ENCODE results near the gene MAPK13. TPM values are rescaled to one million over a fixed set of nuclear protein-coding genes. Genes with fewer than 3 reads are reported as not detected.

Gene MAPK13
- total RNA-seq, 1 donor from 2014 or later: 5.8 TPM

- Mint-ChIP-seq H3K27me3 (ENCODE audit: low read depth, unreplicated experiment) (no peaks in the 10 kb centered on the region), H3K4me1 (ENCODE audit: low read depth, unreplicated experiment) (peaks cover 11% of the 10 kb centered on the region), H3K27ac (ENCODE audit: unreplicated experiment) (peak overlapping the region; percentile 92), H3K36me3 (ENCODE audit: low read depth, unreplicated experiment) (no peaks in the 10 kb centered on the region), H3K9me3 (ENCODE audit: unreplicated experiment) (peaks cover 24% of the 10 kb centered on the region), H3K4me3 (ENCODE audit: unreplicated experiment) (no peak overlapping the region)
- Histone ChIP-seq H3K9ac (ENCODE audit: low read length) (no peak overlapping the region), H3K79me2 (ENCODE audit: insufficient read depth, low read length) (no peaks in the 10 kb centered on the region), H3K4me3 (ENCODE audit: insufficient read depth, low read depth, low read length) (no peak overlapping the region), H3K4me1 (ENCODE audit: insufficient read depth, low read length) (no peaks in the 10 kb centered on the region), H3K9me3 (ENCODE audit: insufficient read depth, low read depth, low read length) (no peaks in the 10 kb centered on the region), H3K27me3 (ENCODE audit: insufficient read depth, low read length) (peaks cover under 1% of the 10 kb centered on the region), H2AFZ (ENCODE audit: low read depth, low read length) (no peak overlapping the region), H3K4me2 (ENCODE audit: low read length) (no peak overlapping the region), H3K27ac (ENCODE audit: low read depth, low read length) (no peak overlapping the region), H3K36me3 (ENCODE audit: insufficient read depth, low read length) (no peaks in the 10 kb centered on the region), H4K20me1 (ENCODE audit: insufficient read depth, low read length) (no peaks in the 10 kb centered on the region)
- DNase-seq (ENCODE audit: low read depth): peak; percentile 64
- FAIRE-seq: no peak
- no peak for TF ChIP-seq EZH2 (IDR thresholded peaks at IDR 0.05; ENCODE audit: insufficient read depth, low read length)
- TF ChIP-seq CTCF (IDR thresholded peaks at IDR 0.05; ENCODE audit: insufficient read depth, low read depth, low read length): no peak
Measured at GRCh38 chr6:36160147-36160760, 29.9 kb downstream of the MAPK13 start.

DNA sequence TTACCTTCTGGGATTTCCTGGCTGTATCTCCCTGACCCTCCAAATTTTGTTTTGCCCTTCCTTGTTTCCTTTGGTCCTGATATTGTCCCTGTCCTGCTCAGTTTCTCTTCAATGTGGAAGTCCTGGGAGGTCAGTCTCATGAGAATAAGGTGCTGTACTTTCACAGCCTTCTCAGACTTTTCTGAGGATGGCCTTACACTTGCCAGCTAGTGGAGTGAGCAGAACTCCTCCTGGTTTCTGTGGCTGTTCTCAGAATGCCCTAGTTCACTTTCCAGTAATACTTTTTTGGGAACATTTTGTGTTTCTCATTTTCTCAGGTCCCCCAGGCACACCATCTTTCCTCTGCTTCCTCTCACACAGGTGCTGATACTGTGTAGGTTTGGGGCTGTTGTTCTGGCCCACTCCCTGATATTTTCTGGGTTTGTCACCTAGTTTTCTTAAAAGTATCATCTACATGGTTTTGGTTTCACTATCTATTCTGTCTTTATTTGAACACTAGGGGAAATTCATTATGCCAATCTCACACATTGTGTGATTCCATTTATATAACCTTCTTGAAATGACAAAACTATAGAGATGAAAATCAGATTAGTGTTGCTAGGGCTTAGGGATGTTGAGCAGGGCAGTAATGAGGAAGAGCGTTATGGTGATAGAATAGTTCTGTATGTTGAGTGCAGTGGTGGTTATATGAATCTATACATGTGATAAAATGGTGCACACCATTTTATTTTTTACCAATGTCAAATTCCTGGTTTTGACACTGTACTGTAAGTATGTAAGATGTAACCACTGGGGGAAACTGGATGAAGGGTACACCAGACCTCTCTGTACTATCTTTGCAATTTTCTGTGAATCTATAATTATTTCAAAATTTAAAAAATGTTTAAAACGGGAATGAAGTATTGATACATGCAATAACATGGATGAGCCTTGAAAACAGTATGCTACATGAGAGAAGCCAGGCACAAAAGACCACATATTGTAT lies 39.0 kb downstream of the MAPK13 start:
- no peak overlapping the region for H3K9ac ChIP-seq (ENCODE audit: low read length)
- no peaks in the 10 kb centered on the region for H3K9me3 ChIP-seq (ENCODE audit: insufficient read depth, low read depth, low read length)
- no peak overlapping the region for H3K27ac Mint-ChIP-seq (ENCODE audit: unreplicated experiment)
- H3K4me1 Mint-ChIP-seq (ENCODE audit: low read depth, unreplicated experiment): no peaks in the 10 kb centered on the region
- no peak for TF ChIP-seq CTCF (IDR thresholded peaks at IDR 0.05; ENCODE audit: insufficient read depth, low read depth, low read length)
- TF ChIP-seq EZH2 (IDR thresholded peaks at IDR 0.05; ENCODE audit: insufficient read depth, low read length): no peak
- DNase-seq (ENCODE audit: low read depth) (no peak), FAIRE-seq (no peak)
- no peaks in the 10 kb centered on the region for H3K4me1 ChIP-seq (ENCODE audit: insufficient read depth, low read length)
- H3K27me3 Mint-ChIP-seq (ENCODE audit: low read depth, unreplicated experiment): peaks cover 5% of the 10 kb centered on the region
- H3K27ac ChIP-seq (ENCODE audit: low read depth, low read length): no peak overlapping the region
- H3K9me3 Mint-ChIP-seq (ENCODE audit: unreplicated experiment): peaks cover 10% of the 10 kb centered on the region
- H3K36me3 ChIP-seq (ENCODE audit: insufficient read depth, low read length): no peaks in the 10 kb centered on the region
- no peak overlapping the region for H2AFZ ChIP-seq (ENCODE audit: low read depth, low read length)
- no peak overlapping the region for H3K4me2 ChIP-seq (ENCODE audit: low read length)
- no peak overlapping the region for H3K4me3 ChIP-seq (ENCODE audit: insufficient read depth, low read depth, low read length)
- no peaks in the 10 kb centered on the region for H3K36me3 Mint-ChIP-seq (ENCODE audit: low read depth, unreplicated experiment)
- H3K27me3 ChIP-seq (ENCODE audit: insufficient read depth, low read length): peaks cover 5% of the 10 kb centered on the region
- no peak overlapping the region for H3K4me3 Mint-ChIP-seq (ENCODE audit: unreplicated experiment)
- H3K79me2 ChIP-seq (ENCODE audit: insufficient read depth, low read length): no peaks in the 10 kb centered on the region
- no peaks in the 10 kb centered on the region for H4K20me1 ChIP-seq (ENCODE audit: insufficient read depth, low read length)
